ENCODE results near the gene SLC16A2.

GRCh38 chrX:74505437-74505836 lies 84.1 kb downstream of the SLC16A2 start:
- TF ChIP-seq, protein P1, sequence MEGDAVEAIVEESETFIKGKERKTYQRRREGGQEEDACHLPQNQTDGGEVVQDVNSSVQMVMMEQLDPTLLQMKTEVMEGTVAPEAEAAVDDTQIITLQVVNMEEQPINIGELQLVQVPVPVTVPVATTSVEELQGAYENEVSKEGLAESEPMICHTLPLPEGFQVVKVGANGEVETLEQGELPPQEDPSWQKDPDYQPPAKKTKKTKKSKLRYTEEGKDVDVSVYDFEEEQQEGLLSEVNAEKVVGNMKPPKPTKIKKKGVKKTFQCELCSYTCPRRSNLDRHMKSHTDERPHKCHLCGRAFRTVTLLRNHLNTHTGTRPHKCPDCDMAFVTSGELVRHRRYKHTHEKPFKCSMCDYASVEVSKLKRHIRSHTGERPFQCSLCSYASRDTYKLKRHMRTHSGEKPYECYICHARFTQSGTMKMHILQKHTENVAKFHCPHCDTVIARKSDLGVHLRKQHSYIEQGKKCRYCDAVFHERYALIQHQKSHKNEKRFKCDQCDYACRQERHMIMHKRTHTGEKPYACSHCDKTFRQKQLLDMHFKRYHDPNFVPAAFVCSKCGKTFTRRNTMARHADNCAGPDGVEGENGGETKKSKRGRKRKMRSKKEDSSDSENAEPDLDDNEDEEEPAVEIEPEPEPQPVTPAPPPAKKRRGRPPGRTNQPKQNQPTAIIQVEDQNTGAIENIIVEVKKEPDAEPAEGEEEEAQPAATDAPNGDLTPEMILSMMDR (IDR thresholded peaks at IDR 0.05; ENCODE audit: low read depth, low read length) = no peak
- no peak for TF ChIP-seq POLR2A (IDR thresholded peaks at IDR 0.05; ENCODE audit: extremely low read depth, insufficient read length)
- TF ChIP-seq, protein P2, sequence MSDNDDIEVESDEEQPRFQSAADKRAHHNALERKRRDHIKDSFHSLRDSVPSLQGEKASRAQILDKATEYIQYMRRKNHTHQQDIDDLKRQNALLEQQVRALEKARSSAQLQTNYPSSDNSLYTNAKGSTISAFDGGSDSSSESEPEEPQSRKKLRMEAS (IDR thresholded peaks at IDR 0.05; ENCODE audit: low read depth, low read length) = no peak
